Lung (tissue), 12 donors: ENCODE data around the gene ETV6. TPM values are rescaled to one million over a fixed set of nuclear protein-coding genes. Genes with fewer than 3 reads are reported as not detected.

Experiments
- ATAC-seq: fragments of 200-7000 bp; cut with Tn5 transposase; one replicate; pipeline ENCODE4 v1.9.1; 2020; ENCODE audit warnings: moderate number of reproducible peaks; ENCODE audit not compliant: insufficient read depth, low FRiP score
- DNase-seq, 3 donors: peaks; one replicate each; pipeline ENCODE4 v3.0.0-alpha.2; 2013 to 2017
- H3K27ac ChIP-seq, 2 donors: one replicate each; pipeline ENCODE4 v1.5.1; 2013; ENCODE audit warnings: mild to moderate bottlenecking in 2 of 2, moderate library complexity in 2 of 2, control low read depth in 1 of 2, inconsistent platforms in 1 of 2, low read depth in 1 of 2, low read length in 1 of 2
- H3K27me3 ChIP-seq, 3 donors: one replicate each; pipeline ENCODE4 v1.5.1; 2013; ENCODE audit warnings: low read length in 2 of 3; ENCODE audit not compliant: control insufficient read depth in 3 of 3, insufficient read depth in 3 of 3
- H3K36me3 ChIP-seq, 4 donors: one replicate each; pipeline ENCODE4 v1.5.1; 2013; ENCODE audit warnings: low read length in 4 of 4, mild to moderate bottlenecking in 1 of 4, moderate library complexity in 1 of 4; ENCODE audit not compliant: control insufficient read depth in 4 of 4, insufficient read depth in 4 of 4
- H3K4me1 ChIP-seq, 5 donors: one replicate each; pipeline ENCODE4 v1.5.1; 2013; ENCODE audit warnings: low read length in 5 of 5, mild to moderate bottlenecking in 2 of 5, moderate library complexity in 1 of 5; ENCODE audit not compliant: control insufficient read depth in 5 of 5, insufficient read depth in 5 of 5
- H3K4me3 ChIP-seq: one replicate; pipeline ENCODE4 v1.5.1; 2013; ENCODE audit warnings: mild to moderate bottlenecking, control low read depth, moderate library complexity
- H3K9ac ChIP-seq, 2 donors: one replicate each; pipeline ENCODE4 v1.5.1; 2013; ENCODE audit warnings: low read length in 2 of 2, control low read depth in 1 of 2; ENCODE audit not compliant: insufficient read depth in 1 of 2
- H3K9me3 ChIP-seq, 4 donors: one replicate each; pipeline ENCODE4 v1.5.1; 2013; ENCODE audit warnings: low read length in 3 of 4, mild to moderate bottlenecking in 1 of 4, moderate library complexity in 1 of 4; ENCODE audit not compliant: control insufficient read depth in 4 of 4, insufficient read depth in 3 of 4
- CTCF ChIP-seq: IDR thresholded peaks from 2 replicates; pipeline ENCODE4 v1.5.1; 2012; ENCODE audit warnings: mild to moderate bottlenecking; ENCODE audit errors: control extremely low read depth, extremely low read depth
- WGBS, 2 donors: extraction: QIAGEN DNeasy Blood & Tissue Kit; methylation state at CpG; one replicate each; pipeline ENCODE4 v1.1.7; 2013; 5-methylcytosine and 5-hydroxymethylcytosine counted together
- polyA plus RNA-seq, 2 donors: library from polyadenylated mRNA; stranded (reverse); fragments of 200-250 nt; gene quantifications; one replicate each; pipeline ENCODE4 v1.2.1, GENCODE V29; 2013
- total RNA-seq, 2 donors: library from RNA; depleted of rRNA in 1 of 2; stranded (reverse); fragments of >200 nt in 1 of 2; gene quantifications; one replicate each; pipeline ENCODE4 v1.2.1, GENCODE V29; 2014 to 2021
- donor health status: control.
- donor health status: control.
- donor health status: Bipolar disorder and iron deficiency.
- donor health status: healthy.
- donor health status: DM: yes; HTN: yes; CAD: no.

ETV6 gene
- total and polyA plus RNA-seq, 4 donors, result 8.6 to 45.7 (median 13.6) TPM

- H3K4me1 ChIP-seq, result peaks cover 3 to 14% (median 13%) of the 10 kb centered on the region in 5 donors
- no peaks in the 10 kb centered on the region for H3K9me3 ChIP-seq
- peaks cover 0 to 4% (median 2%) of the 10 kb centered on the region in 4 donors for H3K36me3 ChIP-seq
- H3K27ac ChIP-seq, result peak overlapping the region in 1 of 2 donors; percentile 57
- DNase-seq (no peak), ATAC-seq (no peak)
- TF ChIP-seq CTCF, result no peak
- H3K27me3 ChIP-seq, result no peaks in the 10 kb centered on the region
- H3K4me3 ChIP-seq, result no peak overlapping the region
- 68 to 90% methylated on average over 10 of the region's 10 CpGs for WGBS, 2 donors
- no peak overlapping the region for H3K9ac ChIP-seq
Measured at GRCh38 chr12:11821386-11822080, 172.1 kb downstream of the ETV6 start.

DNA sequence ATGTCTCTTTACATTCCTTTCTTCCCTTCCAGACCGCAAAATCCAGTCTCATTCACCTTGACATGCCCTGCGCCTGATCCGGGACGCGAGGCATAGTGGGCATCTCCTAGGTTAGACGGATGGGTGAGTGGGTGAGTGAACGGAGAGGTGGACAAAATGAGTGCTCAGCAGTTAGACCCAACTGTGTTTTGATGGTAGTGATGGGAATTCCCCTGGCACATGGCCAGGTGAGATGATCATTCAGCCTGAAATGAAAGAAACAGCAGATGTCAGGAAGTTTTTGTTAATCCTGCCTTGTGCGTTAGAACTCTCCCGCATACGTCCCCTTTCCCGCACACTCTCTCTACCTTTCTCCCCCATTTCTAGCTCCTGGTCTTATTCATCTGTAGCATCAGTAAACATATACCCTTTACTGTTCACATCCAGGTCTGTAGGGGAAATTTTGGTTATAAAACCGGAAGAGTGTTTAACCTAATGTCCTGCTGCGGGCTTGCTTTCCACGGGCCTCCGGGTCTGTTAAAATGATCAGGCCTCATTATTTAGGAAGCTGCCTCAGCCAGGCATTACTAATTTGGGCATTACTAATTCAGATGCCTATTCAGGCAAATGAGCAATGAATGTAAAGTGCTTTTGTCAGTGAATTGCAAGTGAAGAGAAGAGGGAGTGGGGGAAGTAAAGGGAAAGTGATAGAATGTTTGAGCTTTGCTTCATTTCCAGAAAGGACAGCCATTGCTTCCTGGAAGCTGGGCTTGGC is 172.8 kb downstream of the ETV6 start:
- 52 to 61% methylated on average over 15 of the region's 15 CpGs for WGBS, 2 donors
- H3K36me3 ChIP-seq, result peaks cover 0 to 6% (median 2%) of the 10 kb centered on the region in 4 donors
- no peaks in the 10 kb centered on the region for H3K9me3 ChIP-seq
- peaks cover 7 to 21% (median 11%) of the 10 kb centered on the region in 5 donors for H3K4me1 ChIP-seq
- H3K27ac ChIP-seq, result peak overlapping the region in 1 of 2 donors; percentile 57
- TF ChIP-seq CTCF, result no peak
- no peaks in the 10 kb centered on the region for H3K27me3 ChIP-seq
- H3K4me3 ChIP-seq, result no peak overlapping the region
- no peak overlapping the region for H3K9ac ChIP-seq
- ATAC-seq (no peak), DNase-seq (peak in 1 of 3 donors; percentile 54)

- ATAC-seq (no peak), DNase-seq (no peak)
- TF ChIP-seq CTCF, result no peak
- Histone ChIP-seq H3K27me3 (no peaks in the 10 kb centered on the region), H3K27ac (no peak overlapping the region), H3K4me3 (no peak overlapping the region), H3K4me1 (peaks cover 7 to 29% (median 15%) of the 10 kb centered on the region in 5 donors), H3K9ac (no peak overlapping the region), H3K36me3 (peaks cover 0 to 9% (median 2%) of the 10 kb centered on the region in 4 donors), H3K9me3 (no peaks in the 10 kb centered on the region)
- 86 to 91% methylated on average over 7 of the region's 7 CpGs for WGBS, 2 donors
Measured at GRCh38 chr12:11823043-11823442, 173.6 kb downstream of the ETV6 start.
